GM23338 (cell line): ENCODE data around the gene IMPG2. TPM values are rescaled to one million over a fixed set of nuclear protein-coding genes. Genes with fewer than 3 reads are reported as not detected.

Source experiments
- ATAC-seq: fragments of 200-7000 bp; cut with Tn5 transposase; 3 replicates; pipeline ENCODE4 v1.9.1; 2020
- DNase-seq: peaks from one replicate; pipeline ENCODE4 v3.0.0-alpha.2; 2015; ENCODE audit warnings: low spot score
- H2AFZ ChIP-seq: fragments of 200-600 bp; sonication (generic); 2 replicates; pipeline ENCODE4 v1.8.0; 2016; ENCODE audit warnings: antibody characterized with exemption, mild to moderate bottlenecking, moderate library complexity
- H3F3A ChIP-seq: fragments of 200-600 bp; sonication (generic); replicated peaks from 2 replicates; pipeline ENCODE4 v1.8.0; 2017; ENCODE audit warnings: antibody characterized with exemption, mixed run types, low read depth
- H3K27ac ChIP-seq: fragments of 200-600 bp; sonication (generic); 2 replicates; pipeline ENCODE4 v1.6.1; 2016; ENCODE audit warnings: low read depth
- H3K27me3 ChIP-seq: fragments of 200-600 bp; sonication (generic); 2 replicates; pipeline ENCODE4 v1.8.0; 2016; ENCODE audit warnings: mild to moderate bottlenecking, mixed run types, moderate library complexity; ENCODE audit not compliant: insufficient read depth
- H3K36me3 ChIP-seq: fragments of 200-600 bp; sonication (generic); 2 replicates; pipeline ENCODE4 v1.8.0; 2016; ENCODE audit warnings: mild to moderate bottlenecking; ENCODE audit not compliant: insufficient read depth
- H3K4me1 ChIP-seq: fragments of 200-600 bp; sonication (generic); 2 replicates; pipeline ENCODE4 v1.8.0; 2016; ENCODE audit warnings: mild to moderate bottlenecking, moderate library complexity; ENCODE audit not compliant: insufficient read depth
- H3K4me2 ChIP-seq: fragments of 200-600 bp; sonication (generic); 2 replicates; pipeline ENCODE4 v1.7.1; 2017; ENCODE audit warnings: mixed run types
- H3K4me3 ChIP-seq: fragments of 200-600 bp; sonication (generic); 2 replicates; pipeline ENCODE4 v1.6.1; 2016; ENCODE audit warnings: mixed run types
- H3K79me2 ChIP-seq: fragments of 200-600 bp; sonication (generic); replicated peaks from 2 replicates; pipeline ENCODE4 v1.8.0; 2017; ENCODE audit warnings: mild to moderate bottlenecking; ENCODE audit not compliant: insufficient read depth
- H3K9me2 ChIP-seq: fragments of 200-600 bp; sonication (generic); 2 replicates; pipeline ENCODE4 v1.8.0; 2017; ENCODE audit not compliant: insufficient read depth
- H4K20me1 ChIP-seq: fragments of 200-600 bp; sonication (generic); replicated peaks from 2 replicates; pipeline ENCODE4 v1.8.0; 2017; ENCODE audit warnings: mild to moderate bottlenecking; ENCODE audit not compliant: insufficient read depth
- H3K27ac Mint-ChIP-seq: 2 replicates; pipeline ENCODE4 v1.8.0; 2020; ENCODE audit warnings: inconsistent platforms, mild to moderate bottlenecking, moderate library complexity, mixed read lengths
- H3K27me3 Mint-ChIP-seq: 3 replicates; pipeline ENCODE4 v1.8.0; 2022; ENCODE audit warnings: low read depth, mild to moderate bottlenecking, moderate library complexity, mixed read lengths, inconsistent platforms; ENCODE audit not compliant: insufficient read depth, poor library complexity
- H3K36me3 Mint-ChIP-seq: 3 replicates; pipeline ENCODE4 v1.8.0; 2021; ENCODE audit warnings: low read depth, mild to moderate bottlenecking, inconsistent platforms, moderate library complexity, mixed read lengths
- H3K4me1 Mint-ChIP-seq: 3 replicates; pipeline ENCODE4 v1.8.0; 2020; ENCODE audit warnings: mild to moderate bottlenecking, inconsistent platforms, mixed read lengths
- H3K4me3 Mint-ChIP-seq: 3 replicates; pipeline ENCODE4 v1.8.0; 2021; ENCODE audit warnings: moderate library complexity, mild to moderate bottlenecking, inconsistent platforms, mixed read lengths
- H3K9me3 Mint-ChIP-seq: 3 replicates; pipeline ENCODE4 v1.8.0; 2020; ENCODE audit warnings: moderate library complexity, mild to moderate bottlenecking, inconsistent platforms, mixed read lengths
- CREB1 ChIP-seq: fragments of 250-450 bp; sonication (Bioruptor Pico); IDR thresholded peaks from 2 replicates; pipeline ENCODE4 v1.5.0; 2020; ENCODE audit warnings: low read depth, mild to moderate bottlenecking, moderate library complexity
- JUNB ChIP-seq: IDR thresholded peaks from one replicate; pipeline ENCODE4 v1.6.1; 2016; ENCODE audit warnings: antibody characterized with exemption; ENCODE audit not compliant: unreplicated experiment
- STAT1 ChIP-seq: IDR thresholded peaks from one replicate; pipeline ENCODE4 v1.6.1; 2016; ENCODE audit warnings: antibody characterized with exemption; ENCODE audit not compliant: unreplicated experiment
- ZNF114 ChIP-seq: fragments of 250-450 bp; sonication (Bioruptor Pico); IDR thresholded peaks from 2 replicates; pipeline ENCODE4 v1.5.0; 2020; ENCODE audit warnings: mild to moderate bottlenecking, moderate library complexity
- polyA plus RNA-seq: library from polyadenylated mRNA; unstranded; fragments of >200 nt; fragmentation: Nextera tagmentation; extraction: Ambion mirVana; gene quantifications from 2 replicates; pipeline ENCODE4 v1.2.1, GENCODE V29; 2016
- total RNA-seq: library from RNA; depleted of rRNA; stranded (reverse); fragments of >200 nt; shearing (Covaris generic); gene quantifications from 2 replicates; pipeline ENCODE4 v1.2.3, GENCODE V29; 2014
- TF ChIP-seq, protein P1 (sequence below): IDR thresholded peaks from one replicate; pipeline ENCODE4 v1.6.1; 2018; ENCODE audit warnings: antibody characterized with exemption; ENCODE audit not compliant: unreplicated experiment
- TF ChIP-seq, protein P2 (sequence below): IDR thresholded peaks from 2 replicates; pipeline ENCODE4 v1.6.1; 2016; ENCODE audit warnings: antibody characterized with exemption
- TF ChIP-seq, protein P3 (sequence below): fragments of 250-450 bp; sonication (Bioruptor Pico); IDR thresholded peaks from 2 replicates; pipeline ENCODE4 v1.5.0; 2020; ENCODE audit warnings: mild to moderate bottlenecking, moderate library complexity
- TF ChIP-seq, protein P4 (sequence below), 2 experiments: fragments of 200-600 bp in 1 of 2; sonication (generic) in 1 of 2; conservative IDR thresholded peaks; 2 replicates each; pipeline versions ENCODE4 v1.5.1 to v1.6.1; 2016 to 2017; ENCODE audit warnings: antibody characterized with exemption in 2 of 2, low read depth in 2 of 2, mild to moderate bottlenecking in 2 of 2, moderate library complexity in 1 of 2

The IMPG2 gene
- total and polyA plus RNA-seq, 2 experiments from 2014 or later, result not detected

DNA sequence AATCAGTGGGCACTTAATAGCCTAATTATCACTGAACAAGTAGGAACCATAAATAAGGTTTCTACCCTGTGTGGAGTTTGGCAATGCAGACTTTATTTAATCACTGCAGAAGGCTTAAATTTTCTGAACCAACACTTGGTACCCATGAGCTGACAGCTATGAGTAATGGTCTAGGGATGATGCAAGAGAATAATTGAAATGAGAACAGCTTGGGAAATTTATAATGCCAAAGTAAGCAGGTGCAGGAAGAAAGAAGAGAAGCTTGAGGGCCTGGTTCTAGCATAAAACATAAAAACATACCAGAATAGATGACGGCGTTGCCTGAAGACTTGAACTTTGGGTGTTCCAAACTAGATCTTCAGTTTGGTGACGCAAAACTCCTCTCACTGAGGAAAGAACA is 67.0 kb downstream of the IMPG2 start (continued):
- TF ChIP-seq STAT1 (no peak), ZNF114 (CRISPR knock-in tag) (no peak), CREB1 (CRISPR knock-in tag) (no peak), JUNB (no peak)
- TF ChIP-seq, protein P1, sequence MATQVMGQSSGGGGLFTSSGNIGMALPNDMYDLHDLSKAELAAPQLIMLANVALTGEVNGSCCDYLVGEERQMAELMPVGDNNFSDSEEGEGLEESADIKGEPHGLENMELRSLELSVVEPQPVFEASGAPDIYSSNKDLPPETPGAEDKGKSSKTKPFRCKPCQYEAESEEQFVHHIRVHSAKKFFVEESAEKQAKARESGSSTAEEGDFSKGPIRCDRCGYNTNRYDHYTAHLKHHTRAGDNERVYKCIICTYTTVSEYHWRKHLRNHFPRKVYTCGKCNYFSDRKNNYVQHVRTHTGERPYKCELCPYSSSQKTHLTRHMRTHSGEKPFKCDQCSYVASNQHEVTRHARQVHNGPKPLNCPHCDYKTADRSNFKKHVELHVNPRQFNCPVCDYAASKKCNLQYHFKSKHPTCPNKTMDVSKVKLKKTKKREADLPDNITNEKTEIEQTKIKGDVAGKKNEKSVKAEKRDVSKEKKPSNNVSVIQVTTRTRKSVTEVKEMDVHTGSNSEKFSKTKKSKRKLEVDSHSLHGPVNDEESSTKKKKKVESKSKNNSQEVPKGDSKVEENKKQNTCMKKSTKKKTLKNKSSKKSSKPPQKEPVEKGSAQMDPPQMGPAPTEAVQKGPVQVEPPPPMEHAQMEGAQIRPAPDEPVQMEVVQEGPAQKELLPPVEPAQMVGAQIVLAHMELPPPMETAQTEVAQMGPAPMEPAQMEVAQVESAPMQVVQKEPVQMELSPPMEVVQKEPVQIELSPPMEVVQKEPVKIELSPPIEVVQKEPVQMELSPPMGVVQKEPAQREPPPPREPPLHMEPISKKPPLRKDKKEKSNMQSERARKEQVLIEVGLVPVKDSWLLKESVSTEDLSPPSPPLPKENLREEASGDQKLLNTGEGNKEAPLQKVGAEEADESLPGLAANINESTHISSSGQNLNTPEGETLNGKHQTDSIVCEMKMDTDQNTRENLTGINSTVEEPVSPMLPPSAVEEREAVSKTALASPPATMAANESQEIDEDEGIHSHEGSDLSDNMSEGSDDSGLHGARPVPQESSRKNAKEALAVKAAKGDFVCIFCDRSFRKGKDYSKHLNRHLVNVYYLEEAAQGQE, result no peak
- TF ChIP-seq, protein P2, sequence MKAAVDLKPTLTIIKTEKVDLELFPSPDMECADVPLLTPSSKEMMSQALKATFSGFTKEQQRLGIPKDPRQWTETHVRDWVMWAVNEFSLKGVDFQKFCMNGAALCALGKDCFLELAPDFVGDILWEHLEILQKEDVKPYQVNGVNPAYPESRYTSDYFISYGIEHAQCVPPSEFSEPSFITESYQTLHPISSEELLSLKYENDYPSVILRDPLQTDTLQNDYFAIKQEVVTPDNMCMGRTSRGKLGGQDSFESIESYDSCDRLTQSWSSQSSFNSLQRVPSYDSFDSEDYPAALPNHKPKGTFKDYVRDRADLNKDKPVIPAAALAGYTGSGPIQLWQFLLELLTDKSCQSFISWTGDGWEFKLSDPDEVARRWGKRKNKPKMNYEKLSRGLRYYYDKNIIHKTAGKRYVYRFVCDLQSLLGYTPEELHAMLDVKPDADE, result no peak

DNA sequence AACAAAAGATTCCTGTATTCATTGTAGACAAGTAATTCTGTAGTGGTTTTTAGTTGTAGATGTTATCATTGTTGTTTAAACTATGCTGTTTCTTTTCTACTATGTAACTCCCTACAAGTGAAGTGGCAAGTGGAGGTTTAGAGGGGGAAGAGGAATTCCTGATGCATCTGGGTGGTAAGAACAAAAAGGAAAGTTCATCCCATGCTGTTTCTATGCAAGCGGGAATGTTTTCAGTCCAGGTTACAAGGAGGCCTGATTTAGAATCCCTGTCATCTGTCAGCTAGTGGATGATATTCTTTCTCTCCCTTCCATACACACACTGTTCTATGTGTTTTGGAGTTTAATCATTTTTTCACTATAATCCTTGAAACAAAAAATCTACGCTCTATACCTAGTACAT is 67.4 kb downstream of the IMPG2 start:
- Histone ChIP-seq H3K27ac (no peak overlapping the region), H3K9me2 (no peaks in the 10 kb centered on the region), H4K20me1 (no peaks in the 10 kb centered on the region), H3K27me3 (no peaks in the 10 kb centered on the region), H3K36me3 (no peaks in the 10 kb centered on the region), H3K4me3 (no peak overlapping the region), H3K79me2 (no peaks in the 10 kb centered on the region), H3K4me1 (peaks cover 18% of the 10 kb centered on the region), H2AFZ (no peak overlapping the region), H3F3A (no peaks in the 10 kb centered on the region), H3K4me2 (0 out of 2 replicates have a peak overlapping the region, but pooled peaks have one; percentile 14)
- H3K27me3 Mint-ChIP-seq, result peaks cover 3% of the 10 kb centered on the region
- no peaks in the 10 kb centered on the region for H3K36me3 Mint-ChIP-seq
- H3K4me3 Mint-ChIP-seq, result no peak overlapping the region
- H3K9me3 Mint-ChIP-seq, result no peaks in the 10 kb centered on the region; the same call in 2 of the 3 replicates
- no peak overlapping the region for H3K27ac Mint-ChIP-seq
- DNase-seq, result peak; percentile 59
- ATAC-seq, result peak; percentile 88
- peaks cover 29% of the 10 kb centered on the region; the same call in 2 of the 3 replicates for H3K4me1 Mint-ChIP-seq
- TF ChIP-seq, protein P3, sequence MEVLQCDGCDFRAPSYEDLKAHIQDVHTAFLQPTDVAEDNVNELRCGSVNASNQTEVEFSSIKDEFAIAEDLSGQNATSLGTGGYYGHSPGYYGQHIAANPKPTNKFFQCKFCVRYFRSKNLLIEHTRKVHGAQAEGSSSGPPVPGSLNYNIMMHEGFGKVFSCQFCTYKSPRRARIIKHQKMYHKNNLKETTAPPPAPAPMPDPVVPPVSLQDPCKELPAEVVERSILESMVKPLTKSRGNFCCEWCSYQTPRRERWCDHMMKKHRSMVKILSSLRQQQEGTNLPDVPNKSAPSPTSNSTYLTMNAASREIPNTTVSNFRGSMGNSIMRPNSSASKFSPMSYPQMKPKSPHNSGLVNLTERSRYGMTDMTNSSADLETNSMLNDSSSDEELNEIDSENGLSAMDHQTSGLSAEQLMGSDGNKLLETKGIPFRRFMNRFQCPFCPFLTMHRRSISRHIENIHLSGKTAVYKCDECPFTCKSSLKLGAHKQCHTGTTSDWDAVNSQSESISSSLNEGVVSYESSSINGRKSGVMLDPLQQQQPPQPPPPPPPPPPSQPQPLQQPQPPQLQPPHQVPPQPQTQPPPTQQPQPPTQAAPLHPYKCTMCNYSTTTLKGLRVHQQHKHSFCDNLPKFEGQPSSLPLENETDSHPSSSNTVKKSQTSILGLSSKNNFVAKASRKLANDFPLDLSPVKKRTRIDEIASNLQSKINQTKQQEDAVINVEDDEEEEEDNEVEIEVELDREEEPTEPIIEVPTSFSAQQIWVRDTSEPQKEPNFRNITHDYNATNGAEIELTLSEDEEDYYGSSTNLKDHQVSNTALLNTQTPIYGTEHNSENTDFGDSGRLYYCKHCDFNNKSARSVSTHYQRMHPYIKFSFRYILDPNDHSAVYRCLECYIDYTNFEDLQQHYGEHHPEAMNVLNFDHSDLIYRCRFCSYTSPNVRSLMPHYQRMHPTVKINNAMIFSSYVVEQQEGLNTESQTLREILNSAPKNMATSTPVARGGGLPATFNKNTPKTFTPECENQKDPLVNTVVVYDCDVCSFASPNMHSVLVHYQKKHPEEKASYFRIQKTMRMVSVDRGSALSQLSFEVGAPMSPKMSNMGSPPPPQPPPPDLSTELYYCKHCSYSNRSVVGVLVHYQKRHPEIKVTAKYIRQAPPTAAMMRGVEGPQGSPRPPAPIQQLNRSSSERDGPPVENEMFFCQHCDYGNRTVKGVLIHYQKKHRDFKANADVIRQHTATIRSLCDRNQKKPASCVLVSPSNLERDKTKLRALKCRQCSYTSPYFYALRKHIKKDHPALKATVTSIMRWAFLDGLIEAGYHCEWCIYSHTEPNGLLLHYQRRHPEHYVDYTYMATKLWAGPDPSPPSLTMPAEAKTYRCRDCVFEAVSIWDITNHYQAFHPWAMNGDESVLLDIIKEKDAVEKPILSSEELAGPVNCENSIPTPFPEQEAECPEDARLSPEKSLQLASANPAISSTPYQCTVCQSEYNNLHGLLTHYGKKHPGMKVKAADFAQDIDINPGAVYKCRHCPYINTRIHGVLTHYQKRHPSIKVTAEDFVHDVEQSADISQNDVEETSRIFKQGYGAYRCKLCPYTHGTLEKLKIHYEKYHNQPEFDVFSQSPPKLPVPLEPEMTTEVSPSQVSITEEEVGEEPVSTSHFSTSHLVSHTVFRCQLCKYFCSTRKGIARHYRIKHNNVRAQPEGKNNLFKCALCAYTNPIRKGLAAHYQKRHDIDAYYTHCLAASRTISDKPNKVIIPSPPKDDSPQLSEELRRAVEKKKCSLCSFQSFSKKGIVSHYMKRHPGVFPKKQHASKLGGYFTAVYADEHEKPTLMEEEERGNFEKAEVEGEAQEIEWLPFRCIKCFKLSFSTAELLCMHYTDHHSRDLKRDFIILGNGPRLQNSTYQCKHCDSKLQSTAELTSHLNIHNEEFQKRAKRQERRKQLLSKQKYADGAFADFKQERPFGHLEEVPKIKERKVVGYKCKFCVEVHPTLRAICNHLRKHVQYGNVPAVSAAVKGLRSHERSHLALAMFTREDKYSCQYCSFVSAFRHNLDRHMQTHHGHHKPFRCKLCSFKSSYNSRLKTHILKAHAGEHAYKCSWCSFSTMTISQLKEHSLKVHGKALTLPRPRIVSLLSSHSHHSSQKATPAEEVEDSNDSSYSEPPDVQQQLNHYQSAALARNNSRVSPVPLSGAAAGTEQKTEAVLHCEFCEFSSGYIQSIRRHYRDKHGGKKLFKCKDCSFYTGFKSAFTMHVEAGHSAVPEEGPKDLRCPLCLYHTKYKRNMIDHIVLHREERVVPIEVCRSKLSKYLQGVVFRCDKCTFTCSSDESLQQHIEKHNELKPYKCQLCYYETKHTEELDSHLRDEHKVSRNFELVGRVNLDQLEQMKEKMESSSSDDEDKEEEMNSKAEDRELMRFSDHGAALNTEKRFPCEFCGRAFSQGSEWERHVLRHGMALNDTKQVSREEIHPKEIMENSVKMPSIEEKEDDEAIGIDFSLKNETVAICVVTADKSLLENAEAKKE (CRISPR knock-in tag), result 0 out of 2 replicates have a peak, but pooled peaks have one; percentile 22
- TF ChIP-seq, protein P4, sequence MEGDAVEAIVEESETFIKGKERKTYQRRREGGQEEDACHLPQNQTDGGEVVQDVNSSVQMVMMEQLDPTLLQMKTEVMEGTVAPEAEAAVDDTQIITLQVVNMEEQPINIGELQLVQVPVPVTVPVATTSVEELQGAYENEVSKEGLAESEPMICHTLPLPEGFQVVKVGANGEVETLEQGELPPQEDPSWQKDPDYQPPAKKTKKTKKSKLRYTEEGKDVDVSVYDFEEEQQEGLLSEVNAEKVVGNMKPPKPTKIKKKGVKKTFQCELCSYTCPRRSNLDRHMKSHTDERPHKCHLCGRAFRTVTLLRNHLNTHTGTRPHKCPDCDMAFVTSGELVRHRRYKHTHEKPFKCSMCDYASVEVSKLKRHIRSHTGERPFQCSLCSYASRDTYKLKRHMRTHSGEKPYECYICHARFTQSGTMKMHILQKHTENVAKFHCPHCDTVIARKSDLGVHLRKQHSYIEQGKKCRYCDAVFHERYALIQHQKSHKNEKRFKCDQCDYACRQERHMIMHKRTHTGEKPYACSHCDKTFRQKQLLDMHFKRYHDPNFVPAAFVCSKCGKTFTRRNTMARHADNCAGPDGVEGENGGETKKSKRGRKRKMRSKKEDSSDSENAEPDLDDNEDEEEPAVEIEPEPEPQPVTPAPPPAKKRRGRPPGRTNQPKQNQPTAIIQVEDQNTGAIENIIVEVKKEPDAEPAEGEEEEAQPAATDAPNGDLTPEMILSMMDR (conservative IDR thresholded peaks at IDR 0.05; ENCODE audit: low read depth in 2 of 2), result no peak
